ENCODE measurements around the gene EXD2. TPM values are rescaled to one million over a fixed set of nuclear protein-coding genes. Genes with fewer than 3 reads are reported as not detected.

EXD2 gene
- total and polyA plus RNA-seq, 11 donors = 7.2 to 20.9 (median 16.1) TPM

- WGBS, 4 donors = 74 to 88% (median 79%) methylated on average over 7 of the region's 7 CpGs
These were observed 94.5 kb downstream of the EXD2 start for GRCh38 chr14:69285661-69286255.

DNA sequence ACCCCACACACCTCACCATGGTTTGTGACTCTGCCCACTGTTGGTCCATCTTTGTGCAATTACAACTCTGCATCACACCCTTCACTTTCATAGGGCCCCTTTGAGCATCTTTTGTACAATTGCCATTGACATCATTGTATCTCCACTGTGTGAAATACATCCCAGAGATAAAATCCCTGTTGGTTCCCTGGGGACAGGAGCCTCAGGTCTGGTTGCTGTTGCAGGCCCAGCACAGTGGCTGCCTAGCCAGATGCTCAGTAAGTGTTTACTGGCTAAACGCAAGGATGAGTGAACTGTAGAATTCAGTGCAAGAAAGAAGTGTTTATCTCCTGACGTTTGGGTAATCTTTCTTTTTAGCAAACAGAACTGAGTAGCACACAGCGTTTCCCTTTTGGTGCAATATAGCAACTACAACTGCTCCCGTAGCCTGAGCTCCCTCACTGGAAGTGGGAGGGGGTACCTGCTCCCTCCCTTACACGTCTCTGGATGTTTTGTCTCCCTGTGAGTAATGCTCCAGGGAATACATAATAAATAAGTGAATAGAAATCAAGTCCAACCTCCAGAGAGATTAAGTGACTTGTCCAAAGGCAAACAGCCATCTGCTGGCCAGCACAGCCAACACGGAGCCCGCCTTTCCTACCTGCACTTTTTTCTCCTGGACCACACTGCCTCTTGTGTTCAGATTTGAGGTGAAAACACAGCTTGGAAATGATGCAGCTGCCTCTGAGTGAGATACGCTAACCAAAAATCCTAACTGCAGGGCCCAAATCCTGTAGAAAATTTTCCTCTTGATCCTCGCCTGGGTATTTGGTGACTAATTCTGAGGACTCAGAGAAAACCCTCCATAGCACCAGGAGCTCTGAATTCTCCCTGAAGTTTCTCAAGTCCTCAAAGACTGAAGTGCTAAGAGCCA is 96.1 kb downstream of the EXD2 start:
- Histone ChIP-seq H3K4me3 (no peak overlapping the region), H3K4me1 (peaks cover 3 to 64% (median 51%) of the 10 kb centered on the region in 12 donors), H3K9me3 (no peaks in the 10 kb centered on the region), H3K36me3 (no peaks in the 10 kb centered on the region), H3K27me3 (no peaks in the 10 kb centered on the region), H3K27ac (peak overlapping the region in 11 of 12 donors; percentile 8 to 69 (median 38))
- intact Hi-C loops (cut with DNase I) = loop anchor here in 2 of 10 donors (1.0 to 2.0 kb wide), 4 partner anchors 26 to 45 kb away; partner anchors contain the start of gene GALNT16 (in 1 of the 2)
- 67 to 74% (median 70%) methylated on average over 9 of the region's 9 CpGs for WGBS, 4 donors
- peak in 1 of 4 donors; percentile 2 for ATAC-seq
- TF ChIP-seq POLR2A (IDR thresholded peaks at IDR 0.05) = no peak
- no peak for TF ChIP-seq CTCF (IDR thresholded peaks at IDR 0.05)
- no peak for DNase-seq

More at GRCh38 chr14:69285661-69286255, 94.5 kb downstream of the EXD2 start:
- Histone ChIP-seq H3K27ac (no peak overlapping the region), H3K4me3 (no peak overlapping the region), H3K4me1 (peaks cover 3 to 64% (median 37%) of the 10 kb centered on the region in 12 donors), H3K36me3 (no peaks in the 10 kb centered on the region), H3K27me3 (no peaks in the 10 kb centered on the region), H3K9me3 (no peaks in the 10 kb centered on the region)
- intact Hi-C loops (cut with DNase I) = no loop called here
- ATAC-seq (no peak), DNase-seq (no peak)
- TF ChIP-seq POLR2A (IDR thresholded peaks at IDR 0.05) (no peak), CTCF (IDR thresholded peaks at IDR 0.05) (no peak)

GRCh38 chr14:69288011-69288771 is 96.9 kb downstream of the EXD2 start:
- ATAC-seq (peak; percentile 16 to 61 (median 48)), DNase-seq (peak; percentile 61 to 70 (median 63))
- Histone ChIP-seq H3K4me3 (no peak overlapping the region), H3K27ac (peak overlapping the region in 11 of 12 donors; percentile 11 to 69 (median 38)), H3K4me1 (peaks cover 3 to 70% (median 54%) of the 10 kb centered on the region in 12 donors), H3K36me3 (no peaks in the 10 kb centered on the region), H3K27me3 (no peaks in the 10 kb centered on the region), H3K9me3 (no peaks in the 10 kb centered on the region)
- TF ChIP-seq CTCF (IDR thresholded peaks at IDR 0.05) = peak; percentile 28 to 60 (median 45)
- no peak for TF ChIP-seq POLR2A (IDR thresholded peaks at IDR 0.05)
- intact Hi-C loops (cut with DNase I) = loop anchor here in 2 of 10 donors (1.0 to 2.0 kb wide), 4 partner anchors 27 to 45 kb away; partner anchors contain the start of gene GALNT16 (in 1 of the 2)
- 60 to 68% (median 65%) methylated on average over 8 of the region's 8 CpGs for WGBS, 4 donors
